NCI-H1417 treated with DMSO at 0.1 percent for 48 hours (cell line): Measurements from ENCODE around the gene STARD10.
A peak's percentile ranks its signal among the peaks of the same experiment; 100 is the strongest.

Experiments used
- DNase-seq: peaks from one replicate; lab custom pipeline; 2025; lab: John Stamatoyannopoulos, UW

STARD10 gene

GRCh38 chr11:72780296-72781062, 13.4 kb downstream of the STARD10 start:
- no peak for DNase-seq

- no peak for DNase-seq
These were observed 14.2 kb downstream of the STARD10 start for GRCh38 chr11:72779495-72780128.

- no peak for DNase-seq
These were observed 15.0 kb downstream of the STARD10 start for GRCh38 chr11:72778535-72779494.

- no peak for DNase-seq
These were observed 16.0 kb downstream of the STARD10 start for GRCh38 chr11:72777755-72778278.

- no peak for DNase-seq
These were observed 16.7 kb downstream of the STARD10 start for GRCh38 chr11:72776844-72777754.

GRCh38 chr11:72776117-72776843, 17.6 kb downstream of the STARD10 start:
- DNase-seq, result no peak

GRCh38 chr11:72775288-72776110, 18.3 kb downstream of the STARD10 start:
- DNase-seq, result no peak

- no peak for DNase-seq
These were observed 19.3 kb downstream of the STARD10 start for GRCh38 chr11:72774499-72774898.

GRCh38 chr11:72773696-72774095, 20.2 kb downstream of the STARD10 start:
- DNase-seq, result no peak

- no peak for DNase-seq
These were observed 20.6 kb downstream of the STARD10 start for GRCh38 chr11:72773291-72773690.

- DNase-seq, result no peak
These were observed 21.8 kb downstream of the STARD10 start for GRCh38 chr11:72772059-72772458.

GRCh38 chr11:72771507-72771906, 22.3 kb downstream of the STARD10 start:
- no peak for DNase-seq

- no peak for DNase-seq
These were observed 23.0 kb downstream of the STARD10 start for GRCh38 chr11:72770799-72771198.

- no peak for DNase-seq
These were observed 24.2 kb downstream of the STARD10 start for GRCh38 chr11:72769680-72770079.

GRCh38 chr11:72768581-72768980, 25.3 kb downstream of the STARD10 start:
- no peak for DNase-seq

- no peak for DNase-seq
These were observed 26.4 kb downstream of the STARD10 start for GRCh38 chr11:72767203-72768062.

- no peak for DNase-seq
These were observed 27.5 kb downstream of the STARD10 start for GRCh38 chr11:72766152-72766902.

GRCh38 chr11:72764503-72764902, 29.3 kb downstream of the STARD10 start:
- DNase-seq, result peak; percentile 66
